Mesenteric fat pad (tissue), 1 donor: ENCODE measurements around the gene SLC36A3. TPM values are rescaled to one million over a fixed set of nuclear protein-coding genes. Genes with fewer than 3 reads are reported as not detected.
"Not testable (repeated sequence)": the region's sequence is repeated elsewhere in the genome, so short reads cannot be mapped to it uniquely, and the experiment has no call there.

Experiments used
- DNase-seq: peaks from one replicate; pipeline ENCODE4 v3.0.0-alpha.2; 2020; ENCODE audit warnings: low spot score
- total RNA-seq: library from RNA; stranded (reverse); fragmentation: NEBNext Ultra II Directional; extraction: Animal tissue kit (Norgen Biotek cat#: 25700); gene quantifications from one replicate; pipeline ENCODE4 v1.2.1, GENCODE V29; 2021
- donor health status: DM: yes; HTN: yes; CAD: no.

SLC36A3 gene
- total RNA-seq, 1 donor from 2014 or later: not detected

GRCh38 chr5:151239237-151239861, 64.2 kb downstream of the SLC36A3 start:
- DNase-seq: no peak

- DNase-seq: no peak
Measured at GRCh38 chr5:151238303-151238741, 65.2 kb downstream of the SLC36A3 start.

GRCh38 chr5:151237685-151238084, 65.9 kb downstream of the SLC36A3 start:
- no peak for DNase-seq

GRCh38 chr5:151236888-151237287, 66.7 kb downstream of the SLC36A3 start:
- no peak for DNase-seq

GRCh38 chr5:151235239-151235571, 68.4 kb downstream of the SLC36A3 start:
- DNase-seq: not testable (repeated sequence)

- no peak for DNase-seq
Measured at GRCh38 chr5:151234476-151235238, 68.9 kb downstream of the SLC36A3 start.

GRCh38 chr5:151233616-151234085, 69.9 kb downstream of the SLC36A3 start:
- DNase-seq: no peak

- DNase-seq: no peak
Measured at GRCh38 chr5:151231359-151231758, 72.2 kb downstream of the SLC36A3 start.

- DNase-seq: no peak
Measured at GRCh38 chr5:151230048-151230680, 73.4 kb downstream of the SLC36A3 start.

GRCh38 chr5:151228986-151229385, 74.6 kb downstream of the SLC36A3 start:
- no peak for DNase-seq

- no peak for DNase-seq
Measured at GRCh38 chr5:151227918-151228447, 75.6 kb downstream of the SLC36A3 start.

Other genes starting within 250 kb of the SLC36A3 start
- gene TNIP1, start 222.7 kb downstream of the SLC36A3 start, total RNA-seq: 285 TPM
- gene ANXA6, start 146.0 kb downstream of the SLC36A3 start, total RNA-seq: 631 TPM
- 184 TPM for gene CCDC69, start 79.7 kb downstream of the SLC36A3 start, total RNA-seq
- 38.7 TPM for gene GM2A, start 50.6 kb downstream of the SLC36A3 start, total RNA-seq
- gene SLC36A2, start 43.8 kb upstream of the SLC36A3 start, total RNA-seq: not detected
- gene SLC36A1, start 143.8 kb upstream of the SLC36A3 start, total RNA-seq: 23.3 TPM